Colonic mucosa (tissue), 4 donors: ENCODE measurements around the gene UBE3A. TPM values are rescaled to one million over a fixed set of nuclear protein-coding genes. Genes with fewer than 3 reads are reported as not detected.
"Not testable (repeated sequence)": the region's sequence is repeated elsewhere in the genome, so short reads cannot be mapped to it uniquely, and the experiment has no call there.

ENCODE experiments used
- DNase-seq: peaks from one replicate; pipeline ENCODE4 v3.0.0-alpha.2; 2020
- H3K27ac ChIP-seq: fragments of 200-600 bp; one replicate; pipeline ENCODE4 v1.8.0; 2021
- H3K27me3 ChIP-seq: fragments of 200-600 bp; one replicate; pipeline ENCODE4 v1.8.0; 2021
- H3K36me3 ChIP-seq: fragments of 200-600 bp; one replicate; pipeline ENCODE4 v1.8.0; 2021
- H3K4me1 ChIP-seq: fragments of 200-600 bp; one replicate; pipeline ENCODE4 v1.8.0; 2021; ENCODE audit warnings: mild to moderate bottlenecking
- H3K4me3 ChIP-seq: fragments of 200-600 bp; one replicate; pipeline ENCODE4 v1.8.0; 2021
- H3K9ac ChIP-seq, 2 donors: one replicate each; pipeline ENCODE4 v1.7.0; 2013; ENCODE audit warnings: control low read depth in 2 of 2, low read depth in 2 of 2, low read length in 2 of 2
- H3K9me3 ChIP-seq: fragments of 200-600 bp; one replicate; pipeline ENCODE4 v1.8.0; 2021
- intact Hi-C: fragments of 100-400 bp; cut with DNase I; formaldehyde crosslinking; loops from one replicate; pipeline ENCODE4 v1.14.1; 2022
- total RNA-seq, 2 donors: library from RNA; stranded (reverse); fragmentation: NEBNext Ultra II Directional in 1 of 2; extraction: Animal tissue kit (Norgen Biotek cat#: 25700) in 1 of 2; gene quantifications; one replicate each; pipeline ENCODE4 v1.2.1, GENCODE V29; 2021
- TF ChIP-seq, protein P1 (sequence below): fragments of 200-600 bp; IDR thresholded peaks from one replicate; pipeline ENCODE4 v1.8.0; 2022; ENCODE audit warnings: antibody characterized with exemption, mild to moderate bottlenecking
- donor health status: healthy.
- donor health status: DM: no; HTN: no; CAD: no.
- donor health status: DM: no; HTN: no; CAD: no.

The UBE3A gene
- total RNA-seq, 2 donors from 2014 or later = 83.9 to 92.2 TPM

- Histone ChIP-seq H3K9me3 (peaks cover 4% of the 10 kb centered on the region), H3K36me3 (no peaks in the 10 kb centered on the region), H3K4me1 (no peaks in the 10 kb centered on the region), H3K9ac (no peak overlapping the region), H3K27me3 (no peaks in the 10 kb centered on the region), H3K4me3 (no peak overlapping the region), H3K27ac (no peak overlapping the region)
- DNase-seq = no peak
- intact Hi-C loops = no loop called here
- TF ChIP-seq, protein P1, sequence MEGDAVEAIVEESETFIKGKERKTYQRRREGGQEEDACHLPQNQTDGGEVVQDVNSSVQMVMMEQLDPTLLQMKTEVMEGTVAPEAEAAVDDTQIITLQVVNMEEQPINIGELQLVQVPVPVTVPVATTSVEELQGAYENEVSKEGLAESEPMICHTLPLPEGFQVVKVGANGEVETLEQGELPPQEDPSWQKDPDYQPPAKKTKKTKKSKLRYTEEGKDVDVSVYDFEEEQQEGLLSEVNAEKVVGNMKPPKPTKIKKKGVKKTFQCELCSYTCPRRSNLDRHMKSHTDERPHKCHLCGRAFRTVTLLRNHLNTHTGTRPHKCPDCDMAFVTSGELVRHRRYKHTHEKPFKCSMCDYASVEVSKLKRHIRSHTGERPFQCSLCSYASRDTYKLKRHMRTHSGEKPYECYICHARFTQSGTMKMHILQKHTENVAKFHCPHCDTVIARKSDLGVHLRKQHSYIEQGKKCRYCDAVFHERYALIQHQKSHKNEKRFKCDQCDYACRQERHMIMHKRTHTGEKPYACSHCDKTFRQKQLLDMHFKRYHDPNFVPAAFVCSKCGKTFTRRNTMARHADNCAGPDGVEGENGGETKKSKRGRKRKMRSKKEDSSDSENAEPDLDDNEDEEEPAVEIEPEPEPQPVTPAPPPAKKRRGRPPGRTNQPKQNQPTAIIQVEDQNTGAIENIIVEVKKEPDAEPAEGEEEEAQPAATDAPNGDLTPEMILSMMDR = no peak
These were observed 26.0 kb upstream of the UBE3A start for GRCh38 chr15:25464784-25465183.

GRCh38 chr15:25464383-25464782, 25.6 kb upstream of the UBE3A start:
- intact Hi-C loops = no loop called here
- TF ChIP-seq, protein P1 = no peak
- Histone ChIP-seq H3K9ac (no peak overlapping the region), H3K9me3 (peaks cover 4% of the 10 kb centered on the region), H3K27ac (no peak overlapping the region), H3K27me3 (no peaks in the 10 kb centered on the region), H3K4me1 (no peaks in the 10 kb centered on the region), H3K36me3 (no peaks in the 10 kb centered on the region), H3K4me3 (no peak overlapping the region)
- no peak for DNase-seq

- H3K9me3 ChIP-seq = peaks cover 1% of the 10 kb centered on the region
- no peak overlapping the region for H3K9ac ChIP-seq
- TF ChIP-seq, protein P1 = no peak
- no peak overlapping the region for H3K4me3 ChIP-seq
- no peaks in the 10 kb centered on the region for H3K36me3 ChIP-seq
- intact Hi-C loops = no loop called here
- no peak overlapping the region for H3K27ac ChIP-seq
- no peaks in the 10 kb centered on the region for H3K4me1 ChIP-seq
- DNase-seq = no peak
- no peaks in the 10 kb centered on the region for H3K27me3 ChIP-seq
These were observed 17.4 kb upstream of the UBE3A start for GRCh38 chr15:25456196-25456595.

- H3K9ac ChIP-seq = no peak overlapping the region
- no peaks in the 10 kb centered on the region for H3K9me3 ChIP-seq
- H3K27me3 ChIP-seq = no peaks in the 10 kb centered on the region
- no peak overlapping the region for H3K4me3 ChIP-seq
- TF ChIP-seq, protein P1 = no peak
- intact Hi-C loops = no loop called here
- no peak overlapping the region for H3K27ac ChIP-seq
- H3K4me1 ChIP-seq = no peaks in the 10 kb centered on the region
- DNase-seq = no peak
- no peaks in the 10 kb centered on the region for H3K36me3 ChIP-seq
These were observed 16.4 kb upstream of the UBE3A start for GRCh38 chr15:25455226-25455625.

GRCh38 chr15:25454771-25455170, 15.9 kb upstream of the UBE3A start:
- intact Hi-C loops = no loop called here
- TF ChIP-seq, protein P1 = no peak
- no peak for DNase-seq
- no peak overlapping the region for H3K4me3 ChIP-seq
- H3K9me3 ChIP-seq = no peaks in the 10 kb centered on the region
- no peaks in the 10 kb centered on the region for H3K4me1 ChIP-seq
- no peak overlapping the region for H3K27ac ChIP-seq
- no peak overlapping the region for H3K9ac ChIP-seq
- H3K36me3 ChIP-seq = no peaks in the 10 kb centered on the region
- H3K27me3 ChIP-seq = no peaks in the 10 kb centered on the region

- H3K36me3 ChIP-seq, H3K4me1 ChIP-seq, H3K9me3 ChIP-seq, H3K4me3 ChIP-seq, intact Hi-C loops, H3K9ac ChIP-seq, DNase-seq, H3K27ac ChIP-seq, H3K27me3 ChIP-seq: not testable (repeated sequence)
These were observed 14.4 kb upstream of the UBE3A start for GRCh38 chr15:25453246-25453645.
